GM19193 (cell line): ENCODE data around the gene HACE1.

Experiments
- POLR2A ChIP-seq: IDR thresholded peaks from 4 replicates; pipeline ENCODE4 v1.6.1; 2011; ENCODE audit not compliant: insufficient read depth, insufficient read length; ENCODE audit errors: extremely low read depth

Gene HACE1

GRCh38 chr6:104859225-104860146, at the start of gene HACE1:
TSS of gene HACE1 (minus strand) at chr6:104859919. CDS start at chr6:104859642, 277 bp downstream.
- peak; percentile 32 for TF ChIP-seq POLR2A

- no peak for TF ChIP-seq POLR2A
Measured at GRCh38 chr6:104908888-104909525, 49.3 kb upstream of the HACE1 start.

GRCh38 chr6:104908031-104908887, 48.5 kb upstream of the HACE1 start:
- no peak for TF ChIP-seq POLR2A

GRCh38 chr6:104896914-104897313, 37.2 kb upstream of the HACE1 start:
- no peak for TF ChIP-seq POLR2A

- no peak for TF ChIP-seq POLR2A
Measured at GRCh38 chr6:104888066-104888465, 28.3 kb upstream of the HACE1 start.

- no peak for TF ChIP-seq POLR2A
Measured at GRCh38 chr6:104887350-104887749, 27.6 kb upstream of the HACE1 start.

- no peak for TF ChIP-seq POLR2A
Measured at GRCh38 chr6:104885518-104886043, 25.9 kb upstream of the HACE1 start.

GRCh38 chr6:104884867-104885517, 25.3 kb upstream of the HACE1 start:
- TF ChIP-seq POLR2A = no peak

- TF ChIP-seq POLR2A = no peak
Measured at GRCh38 chr6:104881964-104882668, 22.4 kb upstream of the HACE1 start.

GRCh38 chr6:104862456-104862855, 2.7 kb upstream of the HACE1 start:
- no peak for TF ChIP-seq POLR2A

GRCh38 chr6:104860221-104860620, 502 bp upstream of the HACE1 start:
- TF ChIP-seq POLR2A = no peak

GRCh38 chr6:104858642-104859041, 1.1 kb downstream of the HACE1 start:
- TF ChIP-seq POLR2A = no peak

- TF ChIP-seq POLR2A = no peak
Measured at GRCh38 chr6:104855507-104855906, 4.2 kb downstream of the HACE1 start.

- no peak for TF ChIP-seq POLR2A
Measured at GRCh38 chr6:104843229-104843628, 16.5 kb downstream of the HACE1 start.

- no peak for TF ChIP-seq POLR2A
Measured at GRCh38 chr6:104837158-104837557, 22.6 kb downstream of the HACE1 start.

- TF ChIP-seq POLR2A = no peak
Measured at GRCh38 chr6:104835782-104836181, 23.9 kb downstream of the HACE1 start.
